Superior temporal gyrus (tissue), 1 donor: ENCODE data around the gene C19orf53.
A peak's percentile ranks its signal among the peaks of the same experiment; 100 is the strongest.
"Not testable (repeated sequence)": the region's sequence is repeated elsewhere in the genome, so short reads cannot be mapped to it uniquely, and the experiment has no call there.

Experiments used
- DNase-seq: peaks from one replicate; pipeline ENCODE4 v3.0.0-alpha.2; 2016; ENCODE audit errors: extremely low spot score

Gene C19orf53

DNA sequence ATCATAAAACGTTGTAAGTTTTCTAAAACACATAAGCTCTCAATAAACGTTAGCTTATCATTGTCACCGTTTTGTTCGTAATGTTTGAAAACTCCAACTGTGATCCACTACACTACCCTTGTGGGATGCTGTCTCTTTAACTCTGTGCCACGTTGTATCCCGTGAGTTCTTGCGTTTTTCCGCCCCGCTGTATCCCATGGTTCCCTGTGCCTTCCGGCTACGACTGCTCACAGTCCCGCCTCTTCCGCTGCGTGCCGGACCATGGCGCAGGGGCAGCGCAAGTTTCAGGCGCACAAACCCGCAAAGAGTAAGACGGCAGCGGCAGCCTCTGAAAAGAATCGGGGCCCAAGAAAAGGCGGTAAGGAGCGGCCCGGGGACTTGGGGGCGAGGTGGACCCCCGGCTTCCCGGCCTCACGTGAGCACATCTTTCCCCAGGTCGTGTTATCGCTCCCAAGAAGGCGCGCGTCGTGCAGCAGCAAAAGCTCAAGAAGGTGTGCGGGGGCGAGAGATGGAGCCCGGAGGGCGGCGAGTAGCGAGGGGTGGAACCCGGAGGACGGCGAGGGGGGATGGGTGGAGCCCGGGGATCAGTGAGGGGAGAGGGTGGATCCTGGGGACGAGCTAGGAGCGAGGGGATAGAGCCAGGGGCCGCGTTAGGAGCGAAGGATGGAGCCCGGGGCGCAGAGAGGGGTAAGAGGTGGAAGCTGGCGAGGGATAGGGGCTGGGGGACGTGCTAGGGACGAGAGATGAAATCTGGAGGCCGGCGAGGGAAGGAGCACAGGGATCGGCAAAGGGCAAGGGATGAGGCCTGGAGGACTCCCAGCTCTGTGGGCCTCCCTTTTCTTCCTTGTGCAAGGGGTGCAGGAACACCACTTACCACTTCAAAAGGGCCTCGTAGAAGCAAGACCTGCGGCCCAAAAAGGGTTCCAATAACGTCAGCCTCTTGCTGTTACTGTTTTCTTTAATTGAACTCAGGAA, at the start of gene C19orf53:
C19orf53 (plus strand) TSS at position 240 of the 975 bp plus-strand sequence; CDS start at position 262, 22 bp downstream.
- peak; percentile 99 for DNase-seq

DNA sequence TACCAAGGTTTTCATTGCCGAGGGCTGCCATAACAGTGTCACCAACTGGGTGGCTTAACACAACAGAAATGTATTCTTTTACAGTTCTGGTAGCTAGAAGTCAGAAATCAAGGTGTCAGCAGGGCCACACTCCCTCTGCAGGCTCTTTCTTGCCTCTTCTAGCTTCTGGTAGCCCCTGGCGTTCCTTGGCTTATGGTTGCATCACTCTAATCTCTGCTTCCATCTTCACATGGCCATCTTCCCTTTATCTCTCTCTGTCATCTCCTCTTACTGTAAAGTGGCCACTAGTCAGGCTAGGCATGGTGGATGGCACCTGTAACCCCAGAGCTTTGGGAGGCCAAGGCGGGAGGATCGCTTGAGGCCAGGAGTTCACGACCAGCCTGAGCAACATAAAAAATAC, 47.9 kb upstream of the C19orf53 start:
- DNase-seq = no peak

GRCh38 chr19:13727798-13728197, 46.5 kb upstream of the C19orf53 start:
- DNase-seq = no peak

GRCh38 chr19:13729859-13730258, 44.4 kb upstream of the C19orf53 start:
- DNase-seq = no peak

DNA sequence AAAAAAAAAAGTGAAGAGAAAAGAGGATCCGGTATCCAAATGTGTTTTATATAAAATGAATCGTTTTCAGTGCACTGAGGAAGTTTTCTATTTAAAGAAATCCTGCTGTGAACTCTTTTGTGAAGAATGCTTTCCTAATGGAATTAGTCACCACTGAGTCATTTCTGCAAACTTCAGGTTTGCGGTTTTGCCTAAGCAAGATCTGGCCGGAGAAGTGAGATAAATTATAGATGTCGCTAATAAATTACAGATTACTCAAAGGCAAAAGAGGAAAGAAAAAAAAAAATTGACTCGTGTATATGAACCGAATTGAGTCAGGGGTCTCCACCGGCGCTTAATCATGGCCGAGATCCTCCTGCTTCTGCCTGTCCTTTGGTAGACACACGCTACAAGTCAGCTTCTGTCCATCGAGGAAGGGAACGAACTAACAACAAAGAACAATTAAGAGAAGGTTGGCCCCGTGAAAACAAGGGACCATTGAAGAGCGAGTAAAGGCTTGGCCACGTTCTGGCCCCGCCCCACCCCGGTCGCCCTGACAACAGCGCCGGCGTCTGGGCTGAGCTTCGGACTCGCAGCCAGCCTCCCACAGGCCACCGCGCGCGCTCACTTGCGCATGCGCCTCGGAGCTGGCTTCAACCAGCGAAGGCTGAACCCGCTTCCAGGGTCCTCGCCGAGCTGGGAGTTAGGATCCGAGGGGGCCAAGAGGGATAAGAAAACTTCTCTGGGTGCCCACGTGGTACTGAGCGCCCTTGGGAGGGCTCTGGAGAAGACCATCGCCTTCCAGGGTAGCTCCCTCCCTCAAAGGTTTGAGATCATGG, 42.9 kb upstream of the C19orf53 start:
- DNase-seq = peak; percentile 98

GRCh38 chr19:13732337-13732736, 41.9 kb upstream of the C19orf53 start:
- no peak for DNase-seq

DNA sequence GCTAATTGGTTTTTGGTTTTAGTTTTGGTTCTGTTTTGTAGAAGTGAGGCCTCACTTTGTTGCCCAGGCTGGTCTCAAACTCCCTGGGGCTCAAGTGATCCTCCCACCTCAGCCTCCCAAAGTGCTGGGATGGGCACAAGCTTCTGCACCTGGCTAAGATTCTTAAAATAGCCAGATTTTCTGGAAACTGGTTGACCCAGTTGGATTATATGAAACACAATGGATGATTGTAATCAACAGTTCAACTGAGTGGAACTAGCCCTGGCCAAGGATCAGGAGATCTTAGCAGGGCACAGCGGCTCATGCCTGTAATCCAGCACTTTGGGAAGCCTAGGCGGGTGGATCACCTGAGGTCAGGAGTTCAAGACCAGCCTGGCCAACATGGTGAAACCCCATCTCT, 39.5 kb upstream of the C19orf53 start:
- DNase-seq = no peak

- no peak for DNase-seq
Observed at GRCh38 chr19:13738073-13738472, 36.2 kb upstream of the C19orf53 start.

DNA sequence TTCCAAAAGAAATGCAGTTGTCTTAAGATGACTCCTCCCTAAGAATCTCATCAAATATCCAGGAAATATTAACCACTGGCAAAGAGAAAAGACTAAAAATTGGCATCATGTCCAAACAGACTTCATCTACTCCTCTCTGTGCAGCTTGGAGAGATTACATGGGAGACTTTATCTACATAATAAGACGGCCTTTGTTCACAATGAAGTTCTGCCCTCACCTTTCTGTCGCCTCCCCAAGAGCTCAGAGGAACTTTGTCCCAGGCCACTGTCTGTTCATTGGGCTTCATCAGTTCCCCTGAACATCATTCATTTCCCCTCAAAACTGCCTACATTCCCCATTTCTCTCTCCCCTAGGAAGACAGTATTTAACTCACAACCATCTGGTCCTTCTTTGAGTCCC, 32.4 kb upstream of the C19orf53 start:
- no peak for DNase-seq

GRCh38 chr19:13742756-13743155, 31.5 kb upstream of the C19orf53 start:
- no peak for DNase-seq

DNA sequence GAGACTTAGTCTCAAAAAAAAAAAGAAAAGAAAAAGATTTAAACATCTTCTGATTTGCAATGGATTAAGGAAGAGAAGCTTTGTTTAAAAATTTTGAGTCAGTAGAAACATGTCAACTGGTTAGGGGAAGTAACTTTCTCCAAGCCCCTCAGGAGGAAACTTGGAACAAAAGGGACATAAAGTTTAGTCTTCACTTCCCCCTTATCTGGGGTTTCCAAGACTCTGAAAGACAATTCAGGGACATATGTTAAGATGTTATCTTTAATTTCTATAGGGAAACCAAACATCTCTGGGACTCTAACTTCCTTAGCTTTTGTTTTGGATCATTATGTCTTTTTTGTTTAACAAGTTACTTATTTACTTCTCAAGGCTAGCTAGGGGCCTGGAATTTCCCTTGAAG, 30.1 kb upstream of the C19orf53 start:
- no peak for DNase-seq

- no peak for DNase-seq
Observed at GRCh38 chr19:13747098-13747453, 27.2 kb upstream of the C19orf53 start.

GRCh38 chr19:13748169-13748828, 26.0 kb upstream of the C19orf53 start:
- DNase-seq = peak; percentile 29

DNA sequence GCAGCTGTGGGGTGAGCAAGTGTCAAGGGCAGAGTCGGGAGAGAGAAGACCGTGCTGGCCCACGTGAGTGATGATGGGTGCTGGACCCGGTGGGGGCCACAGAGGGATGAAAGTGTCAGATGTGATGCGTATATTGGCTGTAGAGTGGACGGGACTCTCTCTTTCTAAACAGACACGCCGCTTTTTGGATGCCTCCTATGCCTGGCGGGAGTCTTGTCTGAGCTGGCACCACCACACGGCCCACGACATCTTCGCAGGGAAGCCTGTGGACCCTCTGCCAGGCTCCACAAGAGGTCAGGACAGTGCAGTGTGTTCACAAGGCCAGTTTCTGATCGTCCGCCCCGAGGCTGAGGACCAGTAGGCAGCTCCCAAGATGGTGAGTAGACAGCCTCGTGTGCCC, 22.8 kb upstream of the C19orf53 start:
- no peak for DNase-seq

DNA sequence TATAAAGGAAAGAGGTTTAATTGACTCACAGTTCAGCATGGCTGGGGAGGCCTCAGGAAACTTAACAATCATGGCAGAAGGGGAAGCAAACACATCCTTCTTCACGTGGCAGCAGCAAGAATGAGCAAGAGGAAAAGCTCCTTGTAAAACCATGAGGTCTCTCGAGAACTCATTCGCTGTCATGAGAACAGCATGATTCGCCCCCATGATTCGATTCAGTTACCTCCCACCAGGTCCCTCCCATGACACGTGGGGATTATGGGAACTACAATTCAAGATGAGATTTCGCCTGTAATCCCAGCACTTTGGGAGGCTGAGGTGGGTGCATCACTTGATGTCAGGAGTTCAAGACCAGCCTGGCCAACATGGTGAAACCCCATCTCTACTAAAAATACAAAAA, 20.6 kb upstream of the C19orf53 start:
- DNase-seq = not testable (repeated sequence)

- no peak for DNase-seq
Observed at GRCh38 chr19:13756210-13756609, 18.0 kb upstream of the C19orf53 start.

GRCh38 chr19:13757805-13758772, 16.2 kb upstream of the C19orf53 start:
- no peak for DNase-seq

DNA sequence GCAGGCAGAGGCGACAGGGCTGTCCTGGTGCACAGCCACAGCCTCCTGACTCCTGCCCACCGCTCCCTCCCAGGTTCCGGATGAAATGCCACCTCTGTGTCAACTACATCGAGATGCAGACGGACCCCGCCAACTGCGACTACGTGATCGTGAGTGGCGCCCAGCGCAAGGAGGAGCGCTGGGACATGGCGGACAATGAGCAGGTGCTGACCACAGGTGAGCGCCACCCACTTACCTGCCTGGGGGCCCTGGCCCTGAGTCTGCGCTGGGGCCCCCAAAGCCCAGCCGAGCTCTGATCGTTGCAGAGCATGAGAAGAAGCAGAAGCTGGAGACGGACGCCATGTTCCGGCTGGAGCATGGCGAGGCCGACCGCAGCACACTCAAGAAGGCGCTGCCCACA, 15.5 kb upstream of the C19orf53 start:
- no peak for DNase-seq

- DNase-seq = no peak
Observed at GRCh38 chr19:13761423-13761822, 12.8 kb upstream of the C19orf53 start.

- no peak for DNase-seq
Observed at GRCh38 chr19:13762635-13763235, 11.5 kb upstream of the C19orf53 start.

DNA sequence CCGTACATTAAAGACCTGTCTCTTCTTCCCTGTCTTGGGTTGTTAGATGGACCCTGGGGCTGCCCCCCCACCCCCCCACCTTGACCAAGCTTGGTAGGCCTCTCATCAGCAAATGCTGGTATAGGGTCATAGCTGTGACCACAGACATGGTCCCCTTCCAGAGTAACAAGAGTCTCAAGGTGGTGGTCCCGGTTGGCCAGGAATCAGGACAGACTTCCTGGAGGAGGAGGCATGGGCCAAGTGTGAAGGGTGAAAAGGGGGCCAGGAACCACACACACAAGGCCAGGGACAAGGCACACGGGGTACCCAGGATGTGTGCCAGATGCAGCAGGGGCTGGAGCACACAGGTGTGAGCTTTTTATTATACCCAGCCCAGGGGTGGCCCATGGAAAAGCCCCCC, 11.0 kb upstream of the C19orf53 start:
- DNase-seq = no peak
